Uterus (tissue), 2 donors: ENCODE results near the gene ZBTB44.

Experiments
- POLR2A ChIP-seq, 2 donors: fragments of 450-650 bp; IDR thresholded peaks; one replicate each; pipeline ENCODE4 v1.6.1; 2016; ENCODE audit warnings: antibody characterized with exemption in 2 of 2, mild to moderate bottlenecking in 1 of 2, moderate library complexity in 1 of 2
- TF ChIP-seq, protein P1 (sequence below), 4 experiments: fragments of 200-600 bp in 2 of 4; fragments of 450-650 bp in 2 of 4; sonication (generic) in 2 of 4; IDR thresholded peaks; one replicate each; pipeline ENCODE4 v1.5.1; 2016 to 2019; ENCODE audit warnings: antibody characterized with exemption in 4 of 4, mild to moderate bottlenecking in 2 of 4, moderate library complexity in 1 of 4

DNA sequence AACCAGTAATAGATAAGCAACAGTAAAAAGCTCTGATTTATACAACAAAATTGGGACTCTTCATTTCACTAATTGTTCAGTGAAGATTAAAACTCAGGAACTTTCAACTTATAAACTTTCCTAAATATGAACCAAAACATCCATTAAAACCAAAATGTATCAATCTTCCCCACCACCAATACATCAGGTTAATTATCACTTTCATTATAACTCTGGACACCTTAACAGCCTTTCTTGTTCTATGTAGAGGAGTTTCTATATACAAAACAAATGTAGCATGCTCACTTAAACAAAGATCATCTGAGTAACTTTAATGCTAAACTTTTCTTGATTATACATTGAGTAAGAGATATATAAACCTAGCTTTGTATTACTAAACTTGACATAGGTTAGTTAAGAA lies 80.4 kb downstream of the ZBTB44 start:
- TF ChIP-seq, protein P1, sequence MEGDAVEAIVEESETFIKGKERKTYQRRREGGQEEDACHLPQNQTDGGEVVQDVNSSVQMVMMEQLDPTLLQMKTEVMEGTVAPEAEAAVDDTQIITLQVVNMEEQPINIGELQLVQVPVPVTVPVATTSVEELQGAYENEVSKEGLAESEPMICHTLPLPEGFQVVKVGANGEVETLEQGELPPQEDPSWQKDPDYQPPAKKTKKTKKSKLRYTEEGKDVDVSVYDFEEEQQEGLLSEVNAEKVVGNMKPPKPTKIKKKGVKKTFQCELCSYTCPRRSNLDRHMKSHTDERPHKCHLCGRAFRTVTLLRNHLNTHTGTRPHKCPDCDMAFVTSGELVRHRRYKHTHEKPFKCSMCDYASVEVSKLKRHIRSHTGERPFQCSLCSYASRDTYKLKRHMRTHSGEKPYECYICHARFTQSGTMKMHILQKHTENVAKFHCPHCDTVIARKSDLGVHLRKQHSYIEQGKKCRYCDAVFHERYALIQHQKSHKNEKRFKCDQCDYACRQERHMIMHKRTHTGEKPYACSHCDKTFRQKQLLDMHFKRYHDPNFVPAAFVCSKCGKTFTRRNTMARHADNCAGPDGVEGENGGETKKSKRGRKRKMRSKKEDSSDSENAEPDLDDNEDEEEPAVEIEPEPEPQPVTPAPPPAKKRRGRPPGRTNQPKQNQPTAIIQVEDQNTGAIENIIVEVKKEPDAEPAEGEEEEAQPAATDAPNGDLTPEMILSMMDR (IDR thresholded peaks at IDR 0.05) = no peak
- TF ChIP-seq POLR2A (IDR thresholded peaks at IDR 0.05) = no peak
